ENCODE measurements around the gene ADAMTS2. TPM values are rescaled to one million over a fixed set of nuclear protein-coding genes. Genes with fewer than 3 reads are reported as not detected.

ADAMTS2 gene
- polyA plus RNA-seq, 1 experiment, result 129 TPM

GRCh38 chr5:179124273-179124852 lies 220.9 kb downstream of the ADAMTS2 start:
- Histone ChIP-seq H3K27me3 (ENCODE audit: control insufficient read depth, insufficient read depth, low read length) (no peaks in the 10 kb centered on the region), H3K36me3 (ENCODE audit: control insufficient read depth, insufficient read depth, low read length) (peaks cover 52% of the 10 kb centered on the region), H3K4me3 (ENCODE audit: low read depth, low read length) (no peak overlapping the region)
- CTCF ChIA-PET, result no interaction called here
- DNase-seq (ENCODE audit: low read depth), result no peak
- TF ChIP-seq CTCF (IDR thresholded peaks at IDR 0.05; ENCODE audit: insufficient read depth, low read depth, low read length), result no peak
- POLR2A ChIA-PET, result no interaction called here

GRCh38 chr5:179123491-179124272 lies 221.6 kb downstream of the ADAMTS2 start:
- CTCF ChIA-PET, result interaction anchor here (0.8 kb wide), 1 partner anchor 20 kb away, joined by 3 read pairs; no protein-coding TSS in a partner anchor

GRCh38 chr5:179123109-179123426 lies 222.2 kb downstream of the ADAMTS2 start:
- no peak for TF ChIP-seq CTCF (IDR thresholded peaks at IDR 0.05; ENCODE audit: insufficient read depth, low read depth, low read length)
- CTCF ChIA-PET, result interaction anchor here (0.8 kb wide), 1 partner anchor 21 kb away, joined by 3 read pairs; no protein-coding TSS in a partner anchor
- peaks cover 47% of the 10 kb centered on the region for H3K36me3 ChIP-seq (ENCODE audit: control insufficient read depth, insufficient read depth, low read length)

More at GRCh38 chr5:179123491-179124272, 221.6 kb downstream of the ADAMTS2 start:
- POLR2A ChIA-PET, result no interaction called here
- no peak for TF ChIP-seq CTCF (IDR thresholded peaks at IDR 0.05; ENCODE audit: insufficient read depth, low read depth, low read length)
- no peak for DNase-seq (ENCODE audit: low read depth)
- Histone ChIP-seq H3K4me3 (ENCODE audit: low read depth, low read length) (no peak overlapping the region), H3K27me3 (ENCODE audit: control insufficient read depth, insufficient read depth, low read length) (no peaks in the 10 kb centered on the region), H3K36me3 (ENCODE audit: control insufficient read depth, insufficient read depth, low read length) (peaks cover 48% of the 10 kb centered on the region)

GRCh38 chr5:179122411-179123108 lies 222.7 kb downstream of the ADAMTS2 start:
- no peak for DNase-seq (ENCODE audit: low read depth)
- CTCF ChIA-PET, result interaction anchor here (0.8 kb wide), 1 partner anchor 22 kb away, joined by 3 read pairs; no protein-coding TSS in a partner anchor
- H3K27me3 ChIP-seq (ENCODE audit: control insufficient read depth, insufficient read depth, low read length), result no peaks in the 10 kb centered on the region
- H3K4me3 ChIP-seq (ENCODE audit: low read depth, low read length), result no peak overlapping the region
- POLR2A ChIA-PET, result no interaction called here
- H3K36me3 ChIP-seq (ENCODE audit: control insufficient read depth, insufficient read depth, low read length), result peaks cover 44% of the 10 kb centered on the region
- no peak for TF ChIP-seq CTCF (IDR thresholded peaks at IDR 0.05; ENCODE audit: insufficient read depth, low read depth, low read length)

More at GRCh38 chr5:179123109-179123426, 222.2 kb downstream of the ADAMTS2 start:
- POLR2A ChIA-PET, result no interaction called here
- DNase-seq (ENCODE audit: low read depth), result no peak
- no peaks in the 10 kb centered on the region for H3K27me3 ChIP-seq (ENCODE audit: control insufficient read depth, insufficient read depth, low read length)
- no peak overlapping the region for H3K4me3 ChIP-seq (ENCODE audit: low read depth, low read length)

GRCh38 chr5:179121667-179122111 lies 223.6 kb downstream of the ADAMTS2 start:
- no peak overlapping the region for H3K4me3 ChIP-seq (ENCODE audit: low read depth, low read length)

More at GRCh38 chr5:179121667-179122111, 223.6 kb downstream of the ADAMTS2 start:
- Histone ChIP-seq H3K27me3 (ENCODE audit: control insufficient read depth, insufficient read depth, low read length) (no peaks in the 10 kb centered on the region), H3K36me3 (ENCODE audit: control insufficient read depth, insufficient read depth, low read length) (peaks cover 39% of the 10 kb centered on the region)
- no peak for TF ChIP-seq CTCF (IDR thresholded peaks at IDR 0.05; ENCODE audit: insufficient read depth, low read depth, low read length)
- CTCF ChIA-PET, result no interaction called here
- no peak for DNase-seq (ENCODE audit: low read depth)
- POLR2A ChIA-PET, result no interaction called here
